Measurements from ENCODE around the gene LRRN4CL.

GRCh38 chr11:62732830-62733229 lies 43.5 kb upstream of the LRRN4CL start:
- no peak for TF ChIP-seq CTCF (conservative IDR thresholded peaks at IDR 0.05 in 1 of 2, IDR thresholded peaks at IDR 0.05 in 1 of 2; ENCODE audit: low read depth in 1 of 2, low read length in 2 of 2)
- TF ChIP-seq EZH2 (IDR thresholded peaks at IDR 0.05; ENCODE audit: low read length, missing control alignments), result no peak
